Fibroblast of the aortic adventitia (primary cell): Measurements from ENCODE around the gene TRPV4. TPM values are rescaled to one million over a fixed set of nuclear protein-coding genes. Genes with fewer than 3 reads are reported as not detected.
"Not testable (repeated sequence)": the region's sequence is repeated elsewhere in the genome, so short reads cannot be mapped to it uniquely, and the experiment has no call there.

Source experiments
- DNase-seq: peaks from one replicate; pipeline ENCODE4 v3.0.0-alpha.2; 2010; ENCODE audit warnings: low read depth
- H3K4me3 ChIP-seq: 2 replicates; pipeline ENCODE4 v1.5.1; 2011; ENCODE audit warnings: low read depth, mild to moderate bottlenecking, control low read depth, low read length, moderate library complexity
- CTCF ChIP-seq: IDR thresholded peaks from 2 replicates; pipeline ENCODE4 v1.5.1; 2011; ENCODE audit warnings: mild to moderate bottlenecking, low read length, control low read depth, inconsistent platforms; ENCODE audit not compliant: insufficient read depth
- total RNA-seq: library from RNA; depleted of rRNA; stranded (reverse); fragments of >200 nt; gene quantifications from 2 replicates; pipeline ENCODE4 v1.2.3, GENCODE V29; 2012; ENCODE audit warnings: low replicate concordance

Gene TRPV4
- total RNA-seq, 1 donor, result 2.1 TPM

- no peak for TF ChIP-seq CTCF
- H3K4me3 ChIP-seq, result no peak overlapping the region
- peak; percentile 36 for DNase-seq
Measured at GRCh38 chr12:109870648-109871047, 37.5 kb upstream of the TRPV4 start.

- no peak for TF ChIP-seq CTCF
- DNase-seq, result no peak
- no peak overlapping the region for H3K4me3 ChIP-seq
Measured at GRCh38 chr12:109868182-109869051, 35.2 kb upstream of the TRPV4 start.

GRCh38 chr12:109864916-109865315 lies 31.7 kb upstream of the TRPV4 start:
- DNase-seq, result no peak
- TF ChIP-seq CTCF, result no peak
- no peak overlapping the region for H3K4me3 ChIP-seq

GRCh38 chr12:109863847-109864712 lies 30.9 kb upstream of the TRPV4 start:
- no peak overlapping the region for H3K4me3 ChIP-seq
- DNase-seq, result peak; percentile 39
- TF ChIP-seq CTCF, result no peak

GRCh38 chr12:109862491-109862890 lies 29.3 kb upstream of the TRPV4 start:
- not testable (repeated sequence) for DNase-seq, H3K4me3 ChIP-seq

- no peak for DNase-seq
- TF ChIP-seq CTCF, result no peak
- H3K4me3 ChIP-seq, result no peak overlapping the region
Measured at GRCh38 chr12:109861689-109862314, 28.6 kb upstream of the TRPV4 start.

GRCh38 chr12:109860977-109861376 lies 27.8 kb upstream of the TRPV4 start:
- no peak for TF ChIP-seq CTCF
- no peak for DNase-seq

More at GRCh38 chr12:109860977-109861376, 27.8 kb upstream of the TRPV4 start:
- H3K4me3 ChIP-seq, result no peak overlapping the region
